H1 (cell line): ENCODE measurements around the gene ITGB7. TPM values are rescaled to one million over a fixed set of nuclear protein-coding genes. Genes with fewer than 3 reads are reported as not detected.
A peak's percentile ranks its signal among the peaks of the same experiment; 100 is the strongest.

ENCODE experiments used
- CTCF ChIA-PET: fragments of 300-600 bp; sonication (Branson Sonifier 250); formaldehyde crosslinking; loops from one replicate; lab custom pipeline; 2021; ENCODE audit not compliant: partially characterized antibody; lab: Charles Lee
- POLR2A ChIA-PET: fragments of 300-600 bp; sonication (Branson Sonifier 250); formaldehyde crosslinking; loops from one replicate; lab custom pipeline; 2021; ENCODE audit warnings: inconsistent platforms; ENCODE audit not compliant: partially characterized antibody; lab: Charles Lee
- DNase-seq, 2 experiments: peaks; one replicate each; pipeline versions ENCODE4 v3.0.0 to v3.0.0-alpha.2; 2010 to 2022; ENCODE audit warnings: low spot score in 2 of 2, low read depth in 1 of 2, mixed read lengths in 1 of 2
- FAIRE-seq: peaks from 2 replicates; lab custom pipeline; 2011; peaks lifted over from hg19 to GRCh38; lab: Jason Lieb, UNC
- H2AFZ ChIP-seq: 2 replicates; pipeline ENCODE4 v1.8.1; 2012; ENCODE audit warnings: low read length, inconsistent platforms
- H2AK5ac ChIP-seq: 2 replicates; pipeline ENCODE4 v1.6.1; 2013; ENCODE audit warnings: low read depth, low read length
- H2BK120ac ChIP-seq: replicated peaks from 2 replicates; pipeline ENCODE3; 2013; ENCODE audit warnings: low read depth, low read length, inconsistent platforms
- H2BK12ac ChIP-seq: 2 replicates; pipeline ENCODE4 v1.6.1; 2013; ENCODE audit warnings: low read depth, low read length
- H2BK15ac ChIP-seq: 2 replicates; pipeline ENCODE4 v1.6.1; 2013; ENCODE audit warnings: low read length
- H2BK20ac ChIP-seq: 2 replicates; pipeline ENCODE4 v1.6.1; 2013; ENCODE audit warnings: low read length
- H2BK5ac ChIP-seq: 2 replicates; pipeline ENCODE4 v1.6.1; 2013; ENCODE audit warnings: low read depth, low read length
- H3K14ac ChIP-seq: 2 replicates; pipeline ENCODE4 v1.6.1; 2013; ENCODE audit warnings: inconsistent platforms; ENCODE audit not compliant: insufficient read length
- H3K18ac ChIP-seq: 2 replicates; pipeline ENCODE4 v1.6.1; 2013; ENCODE audit warnings: low read length; ENCODE audit errors: extremely low read depth
- H3K23ac ChIP-seq: 2 replicates; pipeline ENCODE4 v1.6.1; 2013; ENCODE audit warnings: inconsistent platforms; ENCODE audit not compliant: insufficient read length
- H3K23me2 ChIP-seq: 2 replicates; pipeline ENCODE4 v1.6.1; 2013; ENCODE audit warnings: low read depth, low read length
- H3K27ac ChIP-seq: 2 replicates; pipeline ENCODE4 v1.6.1; 2011; ENCODE audit warnings: low read depth, low read length, inconsistent platforms
- H3K27me3 ChIP-seq, 4 experiments: replicated peaks in 1 of 4; 1 replicate in 1 of 4; 2 replicates in 3 of 4; pipeline versions ENCODE4 v1.6.1 to v1.8.1; 2011 to 2013; ENCODE audit warnings: low read length in 3 of 4, mild to moderate bottlenecking in 3 of 4, inconsistent platforms in 2 of 4, mixed read lengths in 2 of 4, moderate library complexity in 1 of 4; ENCODE audit not compliant: control insufficient read depth in 3 of 4, insufficient read depth in 3 of 4; ENCODE audit errors: extremely low read depth in 1 of 4
- H3K36me3 ChIP-seq, 4 experiments: 2 replicates each; pipeline versions ENCODE4 v1.6.1 to v1.8.1; 2011 to 2013; ENCODE audit warnings: mild to moderate bottlenecking in 4 of 4, low read length in 3 of 4, moderate library complexity in 2 of 4, control low read depth in 1 of 4, inconsistent platforms in 1 of 4; ENCODE audit not compliant: insufficient read depth in 4 of 4, control insufficient read depth in 2 of 4
- H3K4ac ChIP-seq: replicated peaks from 2 replicates; pipeline ENCODE3; 2013; ENCODE audit warnings: low read length, low read depth, mixed read lengths, inconsistent platforms; ENCODE audit not compliant: insufficient read length
- H3K4me1 ChIP-seq, 4 experiments: replicated peaks in 1 of 4; 1 replicate in 1 of 4; 2 replicates in 3 of 4; pipeline versions ENCODE4 v1.6.1 to v1.8.1; 2011 to 2013; ENCODE audit warnings: low read length in 3 of 4, inconsistent platforms in 2 of 4, mixed read lengths in 1 of 4; ENCODE audit not compliant: insufficient read depth in 4 of 4, control insufficient read depth in 3 of 4
- H3K4me2 ChIP-seq, 2 experiments: 2 replicates each; pipeline versions ENCODE4 v1.6.1 to v1.8.1; 2011 to 2013; ENCODE audit warnings: low read depth in 2 of 2, low read length in 2 of 2, control low read depth in 1 of 2, inconsistent platforms in 1 of 2, mild to moderate bottlenecking in 1 of 2; ENCODE audit not compliant: insufficient read depth in 1 of 2
- H3K4me3 ChIP-seq, 4 experiments: fragments of 200-600, 300-600 bp in 1 of 4; sonication (generic), shearing (Covaris generic), sonication (Bioruptor Twin) in 1 of 4; 2 replicates each; pipeline versions ENCODE4 v1.5.1 to v1.8.1; 2011 to 2016; ENCODE audit warnings: low read length in 4 of 4, low read depth in 3 of 4, control low read depth in 2 of 4, inconsistent platforms in 2 of 4, mild to moderate bottlenecking in 2 of 4, mixed read lengths in 1 of 4, moderate library complexity in 1 of 4; ENCODE audit not compliant: insufficient read depth in 2 of 4; ENCODE audit errors: extremely low read depth in 1 of 4
- H3K56ac ChIP-seq: replicated peaks from 2 replicates; pipeline ENCODE3; 2013; ENCODE audit warnings: low read depth, mild to moderate bottlenecking, mixed read lengths, low read length, inconsistent platforms; ENCODE audit not compliant: insufficient read length
- H3K79me1 ChIP-seq: 2 replicates; pipeline ENCODE4 v1.6.1; 2013; ENCODE audit warnings: low read depth, low read length, control low read depth
- H3K79me2 ChIP-seq, 2 experiments: 2 replicates each; pipeline versions ENCODE4 v1.6.1 to v1.8.1; 2012 to 2013; ENCODE audit warnings: low read length in 2 of 2, mild to moderate bottlenecking in 2 of 2, inconsistent platforms in 1 of 2; ENCODE audit not compliant: insufficient read depth in 2 of 2, control insufficient read depth in 1 of 2
- H3K9ac ChIP-seq, 4 experiments: replicated peaks in 1 of 4; 1 replicate in 1 of 4; 2 replicates in 3 of 4; pipeline versions ENCODE4 v1.6.1 to v1.8.1; 2011 to 2013; ENCODE audit warnings: low read depth in 3 of 4, low read length in 3 of 4, control low read depth in 2 of 4, mild to moderate bottlenecking in 2 of 4, moderate library complexity in 2 of 4, inconsistent platforms in 1 of 4; ENCODE audit errors: extremely low read depth in 1 of 4
- H3K9me3 ChIP-seq, 2 experiments: 2 replicates each; pipeline versions ENCODE4 v1.6.1 to v1.8.1; 2012 to 2013; ENCODE audit warnings: mild to moderate bottlenecking in 2 of 2, moderate library complexity in 2 of 2, control low read depth in 1 of 2, inconsistent platforms in 1 of 2, low read depth in 1 of 2, low read length in 1 of 2, mixed read lengths in 1 of 2; ENCODE audit not compliant: insufficient read depth in 2 of 2
- H4K20me1 ChIP-seq, 2 experiments: replicated peaks in 1 of 2; 2 replicates each; pipeline versions ENCODE3 to v1.8.1; 2011 to 2013; ENCODE audit warnings: inconsistent platforms in 2 of 2, low read length in 2 of 2, mild to moderate bottlenecking in 1 of 2; ENCODE audit not compliant: insufficient read depth in 2 of 2, control insufficient read depth in 1 of 2
- H4K5ac ChIP-seq: 2 replicates; pipeline ENCODE4 v1.6.1; 2013; ENCODE audit warnings: low read length, low read depth, mixed read lengths, inconsistent platforms; ENCODE audit not compliant: insufficient read length
- H4K8ac ChIP-seq: 2 replicates; pipeline ENCODE4 v1.8.0; 2013; ENCODE audit warnings: mild to moderate bottlenecking, moderate library complexity, low read length, inconsistent platforms; ENCODE audit not compliant: insufficient read depth; ENCODE audit errors: extremely low read depth
- H4K91ac ChIP-seq: replicated peaks from 2 replicates; pipeline ENCODE3; 2013; ENCODE audit warnings: low read length, mixed read lengths, inconsistent platforms; ENCODE audit not compliant: insufficient read length
- CHD2 ChIP-seq: IDR thresholded peaks from 2 replicates; pipeline ENCODE4 v1.6.1; 2012; ENCODE audit warnings: low read length, improper control_type of control experiment
- CREB1 ChIP-seq: IDR thresholded peaks from 2 replicates; pipeline ENCODE4 v1.6.1; 2012; ENCODE audit warnings: inconsistent platforms
- EP300 ChIP-seq, 2 experiments: IDR thresholded peaks; 1 replicate in 1 of 2; 2 replicates in 1 of 2; pipeline ENCODE4 v1.6.1; 2011 to 2012; ENCODE audit warnings: low read depth in 2 of 2, low read length in 2 of 2, mild to moderate bottlenecking in 2 of 2, borderline replicate concordance in 1 of 2, inconsistent platforms in 1 of 2, moderate library complexity in 1 of 2
- EZH2 ChIP-seq: fragments of 200-600 bp; sonication (generic); IDR thresholded peaks from 2 replicates; pipeline ENCODE4 v1.7.1; 2012; ENCODE audit warnings: low read depth, mild to moderate bottlenecking, moderate library complexity, low read length, inconsistent platforms; ENCODE audit not compliant: severe bottlenecking
- FOSL1 ChIP-seq: IDR thresholded peaks from 2 replicates; pipeline ENCODE4 v1.6.1; 2011; ENCODE audit warnings: mild to moderate bottlenecking, low read depth, low read length, moderate library complexity; ENCODE audit not compliant: insufficient read depth
- KDM4A ChIP-seq: IDR thresholded peaks from one replicate; pipeline ENCODE4 v1.7.1; 2012; ENCODE audit warnings: low read depth, mild to moderate bottlenecking, moderate library complexity, low read length, inconsistent platforms; ENCODE audit not compliant: severe bottlenecking
- NRF1 ChIP-seq: IDR thresholded peaks from 2 replicates; pipeline ENCODE4 v1.6.1; 2011; ENCODE audit warnings: mild to moderate bottlenecking, low read depth, low read length, improper control_type of control experiment
- SP1 ChIP-seq: IDR thresholded peaks from 2 replicates; pipeline ENCODE4 v1.6.1; 2011; ENCODE audit warnings: low read depth, low read length
- SP2 ChIP-seq: IDR thresholded peaks from 2 replicates; pipeline ENCODE4 v1.6.1; 2012; ENCODE audit warnings: mild to moderate bottlenecking, low read length, inconsistent platforms
- SRF ChIP-seq: IDR thresholded peaks from 2 replicates; pipeline ENCODE4 v1.6.1; 2011; ENCODE audit warnings: mild to moderate bottlenecking, low read depth, low read length, moderate library complexity
- TAF7 ChIP-seq: optimal IDR thresholded peaks from 2 replicates; pipeline ENCODE3; 2011; ENCODE audit warnings: low read depth, mild to moderate bottlenecking, inconsistent platforms, low read length, moderate library complexity, borderline replicate concordance
- TCF12 ChIP-seq: IDR thresholded peaks from 2 replicates; pipeline ENCODE4 v1.6.1; 2011; ENCODE audit warnings: low read depth, mild to moderate bottlenecking, low read length
- WGBS, 2 experiments: shearing (Covaris generic) in 1 of 2; methylation state at CpG; one replicate each; pipeline versions ENCODE4 v1.1.6 to v1.1.7; 2013 to 2015; ENCODE audit warnings: low lambda C conversion rate in 2 of 2, mixed read lengths in 2 of 2, inconsistent platforms in 1 of 2, low coverage in 1 of 2, missing lambda C conversion rate in 1 of 2; ENCODE audit not compliant: insufficient replicate concordance in 2 of 2, insufficient coverage in 1 of 2, insufficient read length in 1 of 2; ENCODE audit errors: extremely low coverage in 1 of 2, missing lambda C conversion rate in 1 of 2; 5-methylcytosine and 5-hydroxymethylcytosine counted together
- polyA plus RNA-seq, 7 experiments: library from polyadenylated mRNA; depleted of rRNA in 3 of 7; stranded (reverse) in 5 of 7; unstranded in 2 of 7; fragments of >200 nt in 5 of 7; fragments of 200-250 nt in 2 of 7; gene quantifications; 1 replicate in 5 of 7; 2 replicates in 1 of 7; 4 replicates in 1 of 7; pipeline versions ENCODE4 v1.2.1 to v1.2.3, GENCODE V29; 2011 to 2013; ENCODE audit warnings: missing spikeins in 2 of 7, mixed read lengths in 2 of 7
- total RNA-seq: library from RNA; stranded (reverse); fragmentation: NEBNext Ultra II Directional; extraction: Animal tissue kit (Norgen Biotek cat#: 25700); gene quantifications from 2 replicates; pipeline ENCODE4 v1.2.1, GENCODE V29; 2021

Gene ITGB7
- total and polyA plus RNA-seq, 2 of the 8 experiments (the other 6 are each of a cell fraction or from before 2014, with no cell fraction given): 0.35 to 0.54 TPM

- peak overlapping the region in 3 of 4 experiments; percentile 26 to 59 (median 36); a peak in 6 of 8 replicates for H3K4me3 ChIP-seq
- H2BK15ac ChIP-seq: peak overlapping the region; percentile 99
- H2AFZ ChIP-seq: no peak overlapping the region
- H3K14ac ChIP-seq: no peak overlapping the region
- peak overlapping the region; percentile 93; the same call in 1 of the 2 replicates for H2BK5ac ChIP-seq
- peak overlapping the region; percentile 78 for H4K91ac ChIP-seq
- FAIRE-seq: peak; percentile 48
- H3K9ac ChIP-seq: peak overlapping the region in 2 of 4 experiments; percentile 28 to 38; a peak in 2 of 7 replicates
- H3K4me2 ChIP-seq: peak overlapping the region; percentile 71 to 92
- H3K79me2 ChIP-seq: peaks cover 0 to 13% of the 10 kb centered on the region in 2 experiments; a peak in 1 of 4 replicates
- POLR2A ChIA-PET: interaction anchor here (0.7 to 12.4 kb wide), 8 partner anchors 9 to 61 kb away, joined by 3 to 151 read pairs (median 3); partner anchors contain the start of gene PFDN5
- peak overlapping the region; percentile 99 for H3K18ac ChIP-seq
- H4K20me1 ChIP-seq: no peaks in the 10 kb centered on the region
- peaks cover 31 to 62% (median 46%) of the 10 kb centered on the region in 4 experiments for H3K4me1 ChIP-seq
- CTCF ChIA-PET: interaction anchor here (1.6 to 23.5 kb wide), 10 partner anchors 9 to 187 kb away, joined by 3 to 535 read pairs (median 9); partner anchors contain the start of genes CSAD, ESPL1 and ITGB7
- DNase-seq: peak in 1 of 2 experiments; percentile 82
- H3K36me3 ChIP-seq: no peaks in the 10 kb centered on the region
- no peak overlapping the region for H3K23ac ChIP-seq
- H2BK12ac ChIP-seq: peak overlapping the region; percentile 100; the same call in 1 of the 2 replicates
- H2BK20ac ChIP-seq: peak overlapping the region; percentile 97; the same call in 1 of the 2 replicates
- 0 out of 2 replicates have a peak overlapping the region, but pooled peaks have one; percentile 40 for H3K27ac ChIP-seq
- H3K9me3 ChIP-seq: no peaks in the 10 kb centered on the region
- H4K8ac ChIP-seq: peak overlapping the region; percentile 47; the same call in 1 of the 2 replicates
- no peaks in the 10 kb centered on the region for H3K79me1 ChIP-seq
- peak overlapping the region; percentile 48 for H3K4ac ChIP-seq
- no peak overlapping the region for H3K56ac ChIP-seq
- no peaks in the 10 kb centered on the region for H3K27me3 ChIP-seq
- H2AK5ac ChIP-seq: peak overlapping the region; percentile 10; the same call in 1 of the 2 replicates
- peak overlapping the region; percentile 51 for H2BK120ac ChIP-seq
- TF ChIP-seq EZH2 (no peak), FOSL1 (no peak), KDM4A (no peak), SP2 (no peak), SP1 (no peak), NRF1 (no peak), CREB1 (no peak), CHD2 (no peak), SRF (no peak), EP300 (IDR thresholded peaks at IDR 0.05; ENCODE audit: borderline replicate concordance in 1 of 2, low read depth in 2 of 2, low read length in 2 of 2) (no peak), TAF7 (no peak), TCF12 (no peak)
- WGBS, 2 experiments: 2% methylated on average over 4 of the region's 12 CpGs; no CpG with 5 or more reads in 1 of the 2 experiments
- peak overlapping the region; percentile 69 for H4K5ac ChIP-seq
- peaks cover 11% of the 10 kb centered on the region; the same call in 1 of the 2 replicates for H3K23me2 ChIP-seq
Observed at GRCh38 chr12:53234271-53234914, 27.3 kb upstream of the ITGB7 start.
